KMS-11 (cell line): ENCODE results near the gene PLIN1.

ENCODE experiments used
- H2AFZ ChIP-seq: fragments of 200-600 bp; sonication (generic); 2 replicates; pipeline ENCODE4 v1.6.1; 2016; ENCODE audit warnings: antibody characterized with exemption, mixed run types, low read depth
- H3K27ac ChIP-seq: fragments of 200-600 bp; sonication (generic); 2 replicates; pipeline ENCODE4 v1.6.1; 2016; ENCODE audit warnings: mild to moderate bottlenecking, mixed run types
- H3K27me3 ChIP-seq: fragments of 200-600 bp; sonication (generic); 2 replicates; pipeline ENCODE4 v1.6.1; 2017; ENCODE audit warnings: mild to moderate bottlenecking, low read depth, mixed run types, moderate library complexity; ENCODE audit not compliant: insufficient read depth
- H3K36me3 ChIP-seq: fragments of 200-600 bp; sonication (generic); 2 replicates; pipeline ENCODE4 v1.6.1; 2017; ENCODE audit warnings: mild to moderate bottlenecking, mixed run types; ENCODE audit not compliant: insufficient read depth
- H3K4me1 ChIP-seq: fragments of 200-600 bp; sonication (generic); 2 replicates; pipeline ENCODE4 v1.6.1; 2016; ENCODE audit warnings: mild to moderate bottlenecking, low read depth, mixed run types; ENCODE audit not compliant: poor library complexity, severe bottlenecking
- H3K4me2 ChIP-seq: fragments of 200-600 bp; sonication (generic); 2 replicates; pipeline ENCODE4 v1.7.0; 2016; ENCODE audit warnings: mild to moderate bottlenecking, mixed run types
- H3K4me3 ChIP-seq: fragments of 200-600 bp; sonication (generic); IDR thresholded peaks from 2 replicates; pipeline ENCODE4 v1.6.1; 2017; ENCODE audit warnings: low read depth, low read length, mixed read lengths; ENCODE audit not compliant: insufficient read depth
- H3K79me2 ChIP-seq: fragments of 200-600 bp; sonication (generic); 2 replicates; pipeline ENCODE4 v1.6.1; 2016; ENCODE audit warnings: low read depth, mixed run types; ENCODE audit not compliant: insufficient read depth
- H3K9ac ChIP-seq: fragments of 200-600 bp; sonication (generic); 2 replicates; pipeline ENCODE4 v1.6.1; 2016; ENCODE audit warnings: mild to moderate bottlenecking, mixed run types
- H4K20me1 ChIP-seq: fragments of 200-600 bp; sonication (generic); 2 replicates; pipeline ENCODE4 v1.6.1; 2016; ENCODE audit warnings: mild to moderate bottlenecking, mixed run types; ENCODE audit not compliant: insufficient read depth
- TF ChIP-seq, protein P1 (sequence below): fragments of 200-600 bp; sonication (generic); conservative IDR thresholded peaks from 2 replicates; pipeline ENCODE4 v1.6.1; 2017; ENCODE audit warnings: low read depth, mild to moderate bottlenecking, antibody characterized with exemption, low read length, moderate library complexity, mixed read lengths

Gene PLIN1

DNA sequence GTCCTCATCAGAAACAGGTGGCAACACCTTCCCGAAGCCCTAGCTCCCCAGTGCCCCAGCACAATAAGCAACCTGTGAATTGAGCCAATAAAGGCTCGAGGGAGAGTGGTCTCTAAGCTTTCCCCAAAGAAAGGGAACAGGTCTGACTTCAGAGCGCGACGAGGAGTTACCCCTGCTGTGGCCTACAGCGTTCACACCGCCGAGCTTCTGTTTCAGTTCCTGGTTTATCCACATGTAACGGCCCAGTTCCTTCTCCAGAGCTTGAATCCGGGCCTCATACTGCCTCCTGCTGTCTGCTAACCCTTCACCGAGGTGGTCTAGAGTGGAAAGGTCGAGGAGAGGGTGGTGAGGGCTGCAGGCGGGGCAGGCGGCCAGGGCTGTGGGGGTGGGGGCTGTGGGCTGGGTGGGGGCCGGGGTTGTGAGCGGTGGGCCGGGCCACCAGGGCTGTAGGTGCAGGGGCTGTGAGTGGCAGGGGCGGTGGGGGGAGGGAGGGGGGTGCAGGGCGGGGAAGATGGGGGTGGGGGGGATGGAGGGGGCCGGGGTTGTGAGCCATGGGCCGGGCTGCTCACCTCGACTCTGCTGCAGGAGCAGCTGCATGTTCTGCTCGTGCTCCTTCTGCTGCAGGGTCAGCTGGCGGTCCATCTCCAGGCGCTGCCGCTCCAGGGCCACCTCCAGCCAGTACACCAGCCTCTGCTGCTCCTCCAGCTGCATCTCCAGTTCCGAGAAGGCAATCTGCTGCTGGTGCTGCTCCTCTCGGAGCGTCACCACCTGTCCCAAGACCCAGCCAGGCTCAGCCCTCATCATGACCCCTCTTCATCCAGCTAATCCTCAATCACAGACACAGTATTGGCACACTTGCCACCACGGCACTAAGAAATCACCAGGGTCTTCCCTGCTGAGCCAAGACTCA lies 50.1 kb downstream of the PLIN1 start:
- no peak overlapping the region for H3K27ac ChIP-seq
- no peaks in the 10 kb centered on the region for H3K4me1 ChIP-seq
- H3K4me3 ChIP-seq: no peak overlapping the region
- H2AFZ ChIP-seq: no peak overlapping the region
- H3K36me3 ChIP-seq: peaks cover 7% of the 10 kb centered on the region
- no peak overlapping the region for H3K9ac ChIP-seq
- H4K20me1 ChIP-seq: no peaks in the 10 kb centered on the region
- TF ChIP-seq, protein P1, sequence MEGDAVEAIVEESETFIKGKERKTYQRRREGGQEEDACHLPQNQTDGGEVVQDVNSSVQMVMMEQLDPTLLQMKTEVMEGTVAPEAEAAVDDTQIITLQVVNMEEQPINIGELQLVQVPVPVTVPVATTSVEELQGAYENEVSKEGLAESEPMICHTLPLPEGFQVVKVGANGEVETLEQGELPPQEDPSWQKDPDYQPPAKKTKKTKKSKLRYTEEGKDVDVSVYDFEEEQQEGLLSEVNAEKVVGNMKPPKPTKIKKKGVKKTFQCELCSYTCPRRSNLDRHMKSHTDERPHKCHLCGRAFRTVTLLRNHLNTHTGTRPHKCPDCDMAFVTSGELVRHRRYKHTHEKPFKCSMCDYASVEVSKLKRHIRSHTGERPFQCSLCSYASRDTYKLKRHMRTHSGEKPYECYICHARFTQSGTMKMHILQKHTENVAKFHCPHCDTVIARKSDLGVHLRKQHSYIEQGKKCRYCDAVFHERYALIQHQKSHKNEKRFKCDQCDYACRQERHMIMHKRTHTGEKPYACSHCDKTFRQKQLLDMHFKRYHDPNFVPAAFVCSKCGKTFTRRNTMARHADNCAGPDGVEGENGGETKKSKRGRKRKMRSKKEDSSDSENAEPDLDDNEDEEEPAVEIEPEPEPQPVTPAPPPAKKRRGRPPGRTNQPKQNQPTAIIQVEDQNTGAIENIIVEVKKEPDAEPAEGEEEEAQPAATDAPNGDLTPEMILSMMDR: no peak
- no peak overlapping the region for H3K4me2 ChIP-seq
- H3K79me2 ChIP-seq: no peaks in the 10 kb centered on the region
- H3K27me3 ChIP-seq: no peaks in the 10 kb centered on the region

DNA sequence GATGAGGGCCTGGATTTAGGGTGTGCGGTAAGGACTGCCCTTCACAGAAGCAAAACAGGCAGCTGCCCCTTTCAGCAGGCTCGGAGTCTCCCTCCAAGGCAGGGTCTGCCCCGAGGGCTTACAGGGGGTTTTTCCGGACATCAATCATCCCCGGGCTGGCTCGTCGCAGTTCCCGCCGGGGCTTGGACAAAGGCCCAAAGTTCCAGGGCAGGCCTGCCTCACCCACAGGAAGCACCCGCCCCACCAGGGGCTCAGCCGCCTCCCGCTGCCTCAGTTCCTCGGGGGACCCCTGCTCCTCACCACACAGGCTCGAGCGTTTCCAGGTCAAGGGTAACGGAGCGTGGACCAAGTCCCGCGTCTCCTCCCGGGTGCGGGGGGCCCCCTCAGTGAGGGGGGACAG lies 50.9 kb downstream of the PLIN1 start:
- no peak overlapping the region for H2AFZ ChIP-seq
- no peaks in the 10 kb centered on the region for H3K27me3 ChIP-seq
- no peak overlapping the region for H3K27ac ChIP-seq
- H4K20me1 ChIP-seq: no peaks in the 10 kb centered on the region
- TF ChIP-seq, protein P1: no peak
- no peak overlapping the region for H3K4me2 ChIP-seq
- no peaks in the 10 kb centered on the region for H3K4me1 ChIP-seq
- no peaks in the 10 kb centered on the region for H3K79me2 ChIP-seq
- no peak overlapping the region for H3K4me3 ChIP-seq
- H3K9ac ChIP-seq: no peak overlapping the region
- H3K36me3 ChIP-seq: peaks cover 7% of the 10 kb centered on the region

DNA sequence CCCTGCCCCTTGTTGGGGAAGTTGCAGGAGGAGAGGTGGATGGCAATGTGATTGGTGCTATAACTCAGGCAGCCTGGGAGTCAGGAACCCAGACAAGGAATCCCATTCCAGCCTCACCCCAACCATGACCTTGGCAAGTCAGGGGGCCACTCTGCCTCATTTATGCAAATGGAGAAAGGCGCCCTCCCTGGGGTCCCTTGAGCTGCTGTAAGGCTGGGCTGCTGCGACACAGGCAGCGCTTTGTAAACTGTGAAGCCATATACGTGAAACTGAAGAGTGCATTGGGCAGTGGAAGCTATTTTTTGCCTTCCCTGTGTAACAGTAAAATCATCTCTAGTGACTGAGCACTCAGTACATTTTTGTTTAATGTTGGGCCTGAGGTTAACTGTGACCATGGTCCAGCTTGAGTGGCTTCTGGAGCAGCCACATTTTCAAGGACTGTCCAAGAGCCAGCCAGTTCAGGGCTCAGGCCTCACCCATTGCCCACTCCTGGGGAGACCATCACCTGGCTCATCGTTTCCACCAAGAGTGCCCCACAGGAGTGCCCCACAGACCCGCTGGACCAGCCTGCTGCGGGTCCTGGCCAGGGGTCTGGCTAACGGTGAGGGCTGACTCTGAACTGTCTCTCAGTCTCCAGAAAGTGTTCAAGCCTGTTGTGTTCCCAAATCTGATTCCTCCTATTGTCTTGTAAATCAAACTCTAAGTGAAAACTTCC lies 51.8 kb downstream of the PLIN1 start:
- H3K27me3 ChIP-seq: no peaks in the 10 kb centered on the region
- no peak overlapping the region for H3K4me3 ChIP-seq
- H4K20me1 ChIP-seq: no peaks in the 10 kb centered on the region
- H2AFZ ChIP-seq: no peak overlapping the region
- no peaks in the 10 kb centered on the region for H3K79me2 ChIP-seq
- TF ChIP-seq, protein P1: no peak
- H3K9ac ChIP-seq: no peak overlapping the region
- no peak overlapping the region for H3K4me2 ChIP-seq
- no peaks in the 10 kb centered on the region for H3K4me1 ChIP-seq
- no peak overlapping the region for H3K27ac ChIP-seq
- H3K36me3 ChIP-seq: peaks cover 7% of the 10 kb centered on the region

DNA sequence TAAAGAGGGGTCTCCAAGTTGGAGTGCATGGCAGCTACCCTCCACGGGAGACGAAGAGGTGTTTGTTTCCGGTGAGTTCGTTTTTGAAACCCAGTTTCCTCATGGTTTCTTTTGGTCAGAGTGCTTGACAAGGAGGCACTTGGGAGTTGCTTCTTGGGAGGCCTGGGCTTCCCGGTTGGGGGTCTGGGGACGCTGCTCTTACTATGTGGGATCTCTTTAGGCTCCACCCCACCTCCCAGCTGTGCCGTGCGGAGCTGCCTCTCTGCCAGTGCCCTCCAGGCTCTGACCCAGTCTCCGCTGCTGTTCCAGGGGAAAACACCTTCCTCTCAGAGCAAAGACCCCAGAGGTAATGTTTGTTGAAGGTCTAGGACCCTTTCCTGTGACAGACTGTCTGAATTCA lies 53.5 kb downstream of the PLIN1 start:
- TF ChIP-seq, protein P1: no peak
- H3K79me2 ChIP-seq: no peaks in the 10 kb centered on the region
- H3K36me3 ChIP-seq: peaks cover 14% of the 10 kb centered on the region
- H3K27me3 ChIP-seq: no peaks in the 10 kb centered on the region
- H4K20me1 ChIP-seq: no peaks in the 10 kb centered on the region
- H3K4me2 ChIP-seq: no peak overlapping the region
- no peak overlapping the region for H3K27ac ChIP-seq
- H3K9ac ChIP-seq: no peak overlapping the region
- no peaks in the 10 kb centered on the region for H3K4me1 ChIP-seq
- H3K4me3 ChIP-seq: no peak overlapping the region
- no peak overlapping the region for H2AFZ ChIP-seq
